Suprapubic skin (tissue), 4 donors: ENCODE results near the gene RETREG1. TPM values are rescaled to one million over a fixed set of nuclear protein-coding genes. Genes with fewer than 3 reads are reported as not detected.
A peak's percentile ranks its signal among the peaks of the same experiment; 100 is the strongest.

Experiments used
- DNase-seq, 2 donors: peaks; one replicate each; pipeline ENCODE4 v3.0.0-alpha.2; 2019; ENCODE audit warnings: low spot score in 2 of 2
- H3K27ac ChIP-seq: fragments of 200-600 bp; sonication (generic); one replicate; pipeline ENCODE4 v1.5.1; 2019
- H3K27me3 ChIP-seq: fragments of 200-600 bp; sonication (generic); one replicate; pipeline ENCODE4 v1.5.1; 2019
- H3K36me3 ChIP-seq: fragments of 200-600 bp; sonication (generic); one replicate; pipeline ENCODE4 v1.5.1; 2019
- H3K4me1 ChIP-seq: fragments of 200-600 bp; sonication (generic); one replicate; pipeline ENCODE4 v1.5.1; 2019
- H3K4me3 ChIP-seq: fragments of 200-600 bp; sonication (generic); one replicate; pipeline ENCODE4 v1.5.1; 2019; ENCODE audit warnings: mild to moderate bottlenecking
- H3K9me3 ChIP-seq: fragments of 200-600 bp; sonication (generic); one replicate; pipeline ENCODE4 v1.5.1; 2019
- EP300 ChIP-seq: sonication (generic); formaldehyde crosslinking; IDR thresholded peaks from one replicate; pipeline ENCODE4 v1.6.1; 2017; ENCODE audit warnings: antibody characterized with exemption
- POLR2A ChIP-seq, 2 donors: fragments of 450-650 bp; IDR thresholded peaks; one replicate each; pipeline ENCODE4 v1.6.1; 2017; ENCODE audit warnings: antibody characterized with exemption in 2 of 2, mild to moderate bottlenecking in 2 of 2, moderate library complexity in 2 of 2
- POLR2AphosphoS5 ChIP-seq, 3 donors: sonication (generic); formaldehyde crosslinking; IDR thresholded peaks; one replicate each; pipeline ENCODE4 v1.6.1; 2017; ENCODE audit warnings: antibody characterized with exemption in 3 of 3
- WGBS: methylation state at CpG from one replicate; pipeline ENCODE4 v1.1.5; 2018; 5-methylcytosine and 5-hydroxymethylcytosine counted together
- total RNA-seq, 4 donors: library from RNA; depleted of rRNA; stranded (reverse); fragments of >200 nt; gene quantifications; one replicate each; pipeline ENCODE4 v1.1.0, GENCODE V29; 2016
- TF ChIP-seq, protein P1 (sequence below), 2 donors: fragments of 200-600 bp in 1 of 2; fragments of 450-650 bp in 1 of 2; sonication (generic) in 1 of 2; IDR thresholded peaks; one replicate each; pipeline ENCODE4 v1.5.1; 2016 to 2019; ENCODE audit warnings: antibody characterized with exemption in 2 of 2, mild to moderate bottlenecking in 1 of 2, moderate library complexity in 1 of 2

The RETREG1 gene
- total RNA-seq, 4 donors from 2014 or later: 24.7 to 47.3 (median 31.4) TPM

- Histone ChIP-seq H3K4me3 (no peak overlapping the region), H3K9me3 (no peaks in the 10 kb centered on the region), H3K4me1 (peaks cover 28% of the 10 kb centered on the region), H3K27me3 (no peaks in the 10 kb centered on the region), H3K36me3 (no peaks in the 10 kb centered on the region), H3K27ac (no peak overlapping the region)
- TF ChIP-seq, protein P1, sequence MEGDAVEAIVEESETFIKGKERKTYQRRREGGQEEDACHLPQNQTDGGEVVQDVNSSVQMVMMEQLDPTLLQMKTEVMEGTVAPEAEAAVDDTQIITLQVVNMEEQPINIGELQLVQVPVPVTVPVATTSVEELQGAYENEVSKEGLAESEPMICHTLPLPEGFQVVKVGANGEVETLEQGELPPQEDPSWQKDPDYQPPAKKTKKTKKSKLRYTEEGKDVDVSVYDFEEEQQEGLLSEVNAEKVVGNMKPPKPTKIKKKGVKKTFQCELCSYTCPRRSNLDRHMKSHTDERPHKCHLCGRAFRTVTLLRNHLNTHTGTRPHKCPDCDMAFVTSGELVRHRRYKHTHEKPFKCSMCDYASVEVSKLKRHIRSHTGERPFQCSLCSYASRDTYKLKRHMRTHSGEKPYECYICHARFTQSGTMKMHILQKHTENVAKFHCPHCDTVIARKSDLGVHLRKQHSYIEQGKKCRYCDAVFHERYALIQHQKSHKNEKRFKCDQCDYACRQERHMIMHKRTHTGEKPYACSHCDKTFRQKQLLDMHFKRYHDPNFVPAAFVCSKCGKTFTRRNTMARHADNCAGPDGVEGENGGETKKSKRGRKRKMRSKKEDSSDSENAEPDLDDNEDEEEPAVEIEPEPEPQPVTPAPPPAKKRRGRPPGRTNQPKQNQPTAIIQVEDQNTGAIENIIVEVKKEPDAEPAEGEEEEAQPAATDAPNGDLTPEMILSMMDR (IDR thresholded peaks at IDR 0.05): peak; percentile 62
- no peak for TF ChIP-seq POLR2A (IDR thresholded peaks at IDR 0.05)
- no peak for TF ChIP-seq POLR2AphosphoS5 (IDR thresholded peaks at IDR 0.05)
- WGBS: 17% methylated on average over 1 of the region's 1 CpG
- no peak for DNase-seq
Observed at GRCh38 chr5:16489322-16489791, 127.4 kb downstream of the RETREG1 start.

- 98% methylated on average over 2 of the region's 2 CpGs for WGBS
- no peak for TF ChIP-seq POLR2A (IDR thresholded peaks at IDR 0.05)
- TF ChIP-seq EP300: no peak
- TF ChIP-seq, protein P1 (IDR thresholded peaks at IDR 0.05): no peak
- TF ChIP-seq POLR2AphosphoS5 (IDR thresholded peaks at IDR 0.05): no peak
Observed at GRCh38 chr5:16487456-16487855, 129.3 kb downstream of the RETREG1 start.

DNA sequence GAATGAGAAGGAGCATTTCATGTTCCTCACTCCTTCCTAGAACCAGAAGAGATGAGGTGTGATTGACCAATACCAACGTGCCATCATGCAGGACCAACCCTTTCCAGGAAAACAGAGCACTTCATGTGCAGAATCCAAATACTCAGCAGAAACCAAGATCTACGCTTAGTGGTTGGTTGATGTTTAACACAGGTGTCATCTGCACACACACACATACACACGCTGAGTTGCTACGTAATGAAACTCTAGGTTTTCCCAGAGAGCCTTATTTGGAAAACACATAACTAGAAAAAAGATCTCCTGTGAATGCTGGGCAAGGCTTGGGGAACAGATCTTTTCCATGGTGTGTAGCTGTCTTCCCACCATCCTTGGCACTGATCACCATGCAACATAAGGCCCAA is 130.1 kb downstream of the RETREG1 start:
- DNase-seq: no peak
- no peak overlapping the region for H3K4me3 ChIP-seq
- H3K27ac ChIP-seq: no peak overlapping the region
- no peaks in the 10 kb centered on the region for H3K27me3 ChIP-seq
- H3K36me3 ChIP-seq: no peaks in the 10 kb centered on the region
- TF ChIP-seq EP300: no peak
- no peak for TF ChIP-seq POLR2A (IDR thresholded peaks at IDR 0.05)
- TF ChIP-seq POLR2AphosphoS5 (IDR thresholded peaks at IDR 0.05): no peak
- TF ChIP-seq, protein P1 (IDR thresholded peaks at IDR 0.05): no peak
- 83% methylated on average over 4 of the region's 4 CpGs for WGBS
- H3K4me1 ChIP-seq: peaks cover 18% of the 10 kb centered on the region
- H3K9me3 ChIP-seq: no peaks in the 10 kb centered on the region

More at GRCh38 chr5:16487456-16487855, 129.3 kb downstream of the RETREG1 start:
- no peaks in the 10 kb centered on the region for H3K9me3 ChIP-seq
- DNase-seq: no peak
- no peak overlapping the region for H3K27ac ChIP-seq
- peaks cover 26% of the 10 kb centered on the region for H3K4me1 ChIP-seq
- H3K27me3 ChIP-seq: no peaks in the 10 kb centered on the region
- no peak overlapping the region for H3K4me3 ChIP-seq
- H3K36me3 ChIP-seq: no peaks in the 10 kb centered on the region

GRCh38 chr5:16485656-16486055 is 131.1 kb downstream of the RETREG1 start:
- H3K9me3 ChIP-seq: no peaks in the 10 kb centered on the region
- H3K4me1 ChIP-seq: peaks cover 15% of the 10 kb centered on the region
- TF ChIP-seq, protein P1 (IDR thresholded peaks at IDR 0.05): no peak
- TF ChIP-seq POLR2A (IDR thresholded peaks at IDR 0.05) (no peak), EP300 (no peak), POLR2AphosphoS5 (IDR thresholded peaks at IDR 0.05) (no peak)
- H3K4me3 ChIP-seq: no peak overlapping the region
- DNase-seq: no peak
- no peak overlapping the region for H3K27ac ChIP-seq
- no peaks in the 10 kb centered on the region for H3K36me3 ChIP-seq
- no peaks in the 10 kb centered on the region for H3K27me3 ChIP-seq

GRCh38 chr5:16484081-16484480 is 132.7 kb downstream of the RETREG1 start:
- Histone ChIP-seq H3K9me3 (no peaks in the 10 kb centered on the region), H3K4me3 (no peak overlapping the region), H3K27me3 (no peaks in the 10 kb centered on the region), H3K36me3 (no peaks in the 10 kb centered on the region), H3K27ac (no peak overlapping the region), H3K4me1 (peaks cover 12% of the 10 kb centered on the region)
- no peak for DNase-seq
- TF ChIP-seq EP300 (no peak), POLR2AphosphoS5 (IDR thresholded peaks at IDR 0.05) (no peak), POLR2A (IDR thresholded peaks at IDR 0.05) (no peak)
- TF ChIP-seq, protein P1 (IDR thresholded peaks at IDR 0.05): no peak
- WGBS: 63% methylated on average over 1 of the region's 1 CpG
